ENCODE measurements around the gene ARHGAP10. TPM values are rescaled to one million over a fixed set of nuclear protein-coding genes. Genes with fewer than 3 reads are reported as not detected.
"Not testable (repeated sequence)": the region's sequence is repeated elsewhere in the genome, so short reads cannot be mapped to it uniquely, and the experiment has no call there.

ARHGAP10 gene
- polyA plus RNA-seq, 3 donors, result 9.0 to 33.5 (median 22.7) TPM

GRCh38 chr4:147909225-147909624 lies 177.3 kb downstream of the ARHGAP10 start:
- H3K27ac ChIP-seq (ENCODE audit: low read depth, low read length), result no peak overlapping the region
- WGBS, 3 donors, result 46 to 53% (median 47%) methylated on average over 2 of the region's 2 CpGs

GRCh38 chr4:147910315-147910714 lies 178.4 kb downstream of the ARHGAP10 start:
- no peak overlapping the region for H3K27ac ChIP-seq (ENCODE audit: low read depth, low read length)
- 24 to 87% (median 83%) methylated on average over 3 of the region's 3 CpGs for WGBS, 3 donors

DNA sequence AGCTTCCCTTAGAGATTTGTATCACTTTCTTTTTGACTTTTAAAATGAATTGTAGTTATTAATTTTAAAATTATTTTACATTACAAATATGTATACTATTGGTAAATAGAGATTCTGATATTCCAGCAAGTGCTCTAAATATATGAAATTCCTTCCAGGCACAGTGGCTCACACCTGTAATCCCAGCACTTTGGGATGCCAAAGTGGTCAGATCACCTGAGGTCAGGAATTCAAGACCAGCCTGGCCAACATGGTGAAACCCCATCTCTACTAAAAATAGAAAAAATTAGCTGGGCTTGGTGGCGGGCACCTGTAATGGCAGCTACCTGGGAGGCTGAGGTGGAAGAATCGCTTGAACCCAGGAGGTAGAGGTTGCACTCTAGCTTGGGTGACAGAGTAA lies 180.2 kb downstream of the ARHGAP10 start:
- WGBS, 3 donors, result 98 to 100% (median 98%) methylated on average over 2 of the region's 2 CpGs
- not testable (repeated sequence) for H3K27ac ChIP-seq (ENCODE audit: low read depth, low read length)

DNA sequence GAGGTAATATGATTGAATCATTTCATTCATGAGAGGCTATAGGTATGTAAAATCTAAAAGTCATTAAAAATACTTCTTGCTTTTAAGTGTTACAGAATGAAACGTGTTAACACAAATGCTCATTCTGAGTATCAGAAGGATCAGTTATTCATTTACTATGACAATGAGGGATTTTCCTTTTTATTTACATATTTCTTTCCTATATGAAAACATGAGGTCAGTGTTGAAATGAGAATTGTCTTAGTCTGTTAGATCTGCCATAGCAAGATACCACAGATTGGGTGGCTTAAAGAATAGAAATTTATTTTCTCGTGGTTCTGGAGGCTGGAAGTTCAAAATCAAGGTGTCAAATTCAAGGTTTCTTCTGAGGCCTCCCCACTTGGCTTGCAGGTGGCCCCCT lies 181.2 kb downstream of the ARHGAP10 start:
- 87 to 95% (median 91%) methylated on average over 2 of the region's 2 CpGs for WGBS, 3 donors

DNA sequence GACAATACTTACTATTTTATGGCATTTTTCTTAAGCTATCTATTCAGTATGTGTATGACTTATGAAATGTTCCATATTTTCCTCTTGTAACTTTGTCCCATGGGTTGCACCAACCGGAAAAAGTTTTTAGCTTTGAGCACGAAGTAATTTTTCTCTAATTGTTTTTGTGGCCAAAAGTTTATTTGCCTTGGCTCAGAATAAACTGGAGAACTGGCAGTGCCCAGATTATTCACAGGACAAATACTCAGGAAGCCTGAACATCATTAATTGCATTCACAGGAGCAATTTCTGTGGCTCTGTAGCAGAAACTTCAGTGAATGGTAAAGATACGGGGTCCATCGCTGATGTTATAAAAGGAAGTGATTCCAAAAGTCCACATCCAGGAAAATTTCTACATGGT lies 184.5 kb downstream of the ARHGAP10 start:
- WGBS, 3 donors, result 44 to 68% (median 67%) methylated on average over 4 of the region's 4 CpGs

More for the DNA sequence above, 181.2 kb downstream of the ARHGAP10 start:
- H3K27ac ChIP-seq (ENCODE audit: low read depth, low read length), result no peak overlapping the region

GRCh38 chr4:147923381-147923780 lies 191.5 kb downstream of the ARHGAP10 start:
- WGBS, 3 donors, result 92 to 93% (median 92%) methylated on average over 2 of the region's 2 CpGs
- no peak overlapping the region for H3K27ac ChIP-seq (ENCODE audit: low read depth, low read length)

More for the DNA sequence above, 184.5 kb downstream of the ARHGAP10 start:
- H3K27ac ChIP-seq (ENCODE audit: low read depth, low read length), result no peak overlapping the region

- 80 to 95% (median 91%) methylated on average over 4 of the region's 4 CpGs for WGBS, 3 donors
- no peak overlapping the region for H3K27ac ChIP-seq (ENCODE audit: low read depth, low read length)
These were observed 192.0 kb downstream of the ARHGAP10 start for GRCh38 chr4:147923854-147924253.

DNA sequence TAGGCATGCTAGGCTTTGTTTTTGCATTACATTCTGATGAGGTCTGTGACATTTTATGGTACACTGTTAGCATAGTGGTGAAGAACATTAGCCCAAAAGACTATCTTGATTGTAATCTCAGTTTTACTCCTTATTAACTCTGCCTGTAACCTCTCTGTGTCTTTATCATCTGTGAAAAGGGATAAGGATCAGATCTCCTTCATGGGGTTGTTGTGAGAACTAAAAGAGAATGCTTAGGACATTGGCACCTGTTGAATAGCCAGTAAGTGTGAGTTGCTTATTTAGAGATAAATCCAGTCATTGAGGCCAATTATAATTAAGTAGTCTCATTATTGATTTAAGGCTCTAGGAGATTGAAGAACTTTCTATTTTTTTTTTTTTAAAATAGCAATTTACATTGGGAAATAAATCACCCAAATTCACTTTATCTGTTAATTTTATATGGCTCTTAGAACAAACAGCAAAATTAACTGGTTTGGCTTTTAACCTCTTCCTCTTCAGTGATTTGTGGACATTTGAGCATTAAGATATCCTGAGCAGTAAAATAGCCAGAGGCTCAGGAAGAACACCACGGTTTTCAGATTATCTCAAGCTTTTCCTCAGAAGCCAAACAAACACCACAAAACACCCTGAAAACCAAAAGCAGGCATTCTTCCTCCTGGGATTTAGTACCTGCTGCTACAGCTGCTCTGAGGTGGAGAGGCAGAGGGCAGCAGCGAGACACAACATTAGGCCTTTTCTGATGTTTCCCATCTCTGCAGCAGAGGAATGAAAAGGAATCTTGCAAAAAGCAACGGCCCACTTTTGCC lies 192.9 kb downstream of the ARHGAP10 start:
- 39 to 52% (median 42%) methylated on average over 3 of the region's 3 CpGs for WGBS, 3 donors
- no peak overlapping the region for H3K27ac ChIP-seq (ENCODE audit: low read depth, low read length)

GRCh38 chr4:147927377-147928137 lies 195.7 kb downstream of the ARHGAP10 start:
- 87 to 92% (median 90%) methylated on average over 11 of the region's 11 CpGs for WGBS, 3 donors
- H3K27ac ChIP-seq (ENCODE audit: low read depth, low read length), result no peak overlapping the region

GRCh38 chr4:147928400-147928799 lies 196.5 kb downstream of the ARHGAP10 start:
- 83 to 95% (median 84%) methylated on average over 5 of the region's 5 CpGs for WGBS, 3 donors
- no peak overlapping the region for H3K27ac ChIP-seq (ENCODE audit: low read depth, low read length)

- no peak overlapping the region for H3K27ac ChIP-seq (ENCODE audit: low read depth, low read length)
- 62 to 81% (median 74%) methylated on average over 1 of the region's 1 CpG for WGBS, 3 donors
These were observed 197.9 kb downstream of the ARHGAP10 start for GRCh38 chr4:147929746-147930145.

DNA sequence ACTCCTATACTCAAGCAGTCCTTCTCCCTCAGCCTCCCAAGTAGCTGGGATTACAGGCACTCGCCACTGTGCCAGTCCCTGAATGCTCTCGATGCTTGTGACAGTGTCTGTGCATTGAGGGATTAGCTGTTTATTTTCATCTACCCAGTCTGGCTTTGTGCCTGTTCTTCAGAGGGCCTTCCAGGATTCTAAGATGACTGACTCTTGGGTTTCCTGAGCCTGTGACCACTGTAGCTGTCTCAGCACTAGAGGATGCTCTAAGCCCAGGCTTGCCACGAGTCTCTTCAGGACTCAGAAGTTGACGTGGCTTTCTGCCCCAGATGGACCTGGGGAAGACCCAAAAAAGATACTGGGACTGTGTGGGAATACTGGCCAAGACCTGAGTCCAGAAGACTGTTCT lies 201.4 kb downstream of the ARHGAP10 start:
- WGBS, 3 donors, result 79 to 92% (median 86%) methylated on average over 4 of the region's 4 CpGs
- no peak overlapping the region for H3K27ac ChIP-seq (ENCODE audit: low read depth, low read length)

GRCh38 chr4:147933779-147934178 lies 201.9 kb downstream of the ARHGAP10 start:
- WGBS, 3 donors, result 90 to 97% (median 95%) methylated on average over 3 of the region's 3 CpGs
- no peak overlapping the region for H3K27ac ChIP-seq (ENCODE audit: low read depth, low read length)

DNA sequence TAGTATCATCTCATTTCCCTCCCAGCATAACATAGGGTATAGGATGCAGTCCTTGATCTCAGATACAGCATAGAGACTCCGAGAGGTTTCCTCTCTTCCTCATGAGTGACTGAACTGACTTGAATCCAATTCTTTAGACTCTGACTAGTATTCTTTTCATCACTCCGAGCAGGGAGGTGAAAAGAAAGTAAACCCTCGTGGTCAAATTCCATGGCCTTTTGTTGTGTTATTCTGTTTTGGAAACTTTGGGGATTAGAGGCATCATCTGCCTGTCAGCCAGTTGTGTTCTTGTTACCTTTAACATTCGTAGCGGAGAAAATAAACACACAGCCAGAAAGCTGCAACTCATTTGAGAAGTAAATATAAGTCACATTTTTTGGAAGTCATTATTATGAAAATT lies 206.6 kb downstream of the ARHGAP10 start:
- H3K27ac ChIP-seq (ENCODE audit: low read depth, low read length), result no peak overlapping the region
- WGBS, 3 donors, result 88 to 91% (median 89%) methylated on average over 5 of the region's 5 CpGs

GRCh38 chr4:147940171-147940570 lies 208.3 kb downstream of the ARHGAP10 start:
- no peak overlapping the region for H3K27ac ChIP-seq (ENCODE audit: low read depth, low read length)
- 69 to 90% (median 89%) methylated on average over 4 of the region's 4 CpGs for WGBS, 3 donors

DNA sequence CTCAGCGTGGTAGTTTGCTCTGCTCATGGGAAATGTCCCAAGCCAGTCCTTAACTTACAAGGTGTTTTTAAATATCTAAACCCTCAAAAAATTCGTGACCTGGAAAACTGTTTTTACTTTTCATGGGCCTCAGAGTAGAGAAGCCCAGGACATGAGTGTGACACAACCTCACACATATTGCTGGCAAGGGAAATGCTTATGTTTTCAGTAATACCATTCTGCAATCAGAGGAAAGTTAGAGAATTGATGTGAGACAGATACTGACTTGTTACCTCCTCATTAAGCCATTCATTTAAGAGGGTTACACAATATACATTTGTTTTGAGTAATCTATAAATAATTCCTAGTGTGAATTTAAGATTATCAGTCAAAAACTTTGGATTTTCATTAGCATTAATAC lies 209.5 kb downstream of the ARHGAP10 start:
- 92 to 96% (median 93%) methylated on average over 2 of the region's 2 CpGs for WGBS, 3 donors
- H3K27ac ChIP-seq (ENCODE audit: low read depth, low read length), result no peak overlapping the region

GRCh38 chr4:147942729-147943128 lies 210.8 kb downstream of the ARHGAP10 start:
- H3K27ac ChIP-seq (ENCODE audit: low read depth, low read length), result no peak overlapping the region
- WGBS, 3 donors, result 78 to 89% (median 81%) methylated on average over 5 of the region's 5 CpGs

DNA sequence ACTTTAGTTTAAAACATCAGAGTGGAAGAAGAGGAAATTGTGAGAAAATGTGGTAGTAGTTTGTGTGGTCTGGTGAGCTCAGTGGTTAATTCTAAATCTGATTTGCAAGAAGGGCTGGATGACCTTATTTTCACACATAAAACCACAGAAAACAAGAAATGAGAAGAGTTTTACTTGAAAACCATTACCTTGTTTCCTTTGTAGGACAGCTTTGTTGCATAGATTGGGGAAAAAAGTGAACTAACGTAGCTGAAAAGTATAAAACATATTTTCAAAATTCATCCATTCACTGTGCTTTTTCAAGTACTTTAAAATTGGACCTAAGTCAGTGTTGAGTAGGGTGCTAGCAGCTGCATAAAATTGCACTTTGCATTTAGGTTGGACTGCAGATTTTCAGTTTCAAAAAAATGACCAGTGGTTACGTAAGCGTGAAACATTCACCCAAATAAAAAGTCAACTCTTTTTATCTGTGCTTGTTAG lies 211.3 kb downstream of the ARHGAP10 start:
- whole genome bisulfite sequencing, 3 donors, result 67 to 89% (median 72%) methylated on average over 3 of the region's 3 CpGs
- H3K27ac ChIP-seq (ENCODE audit: low read depth, low read length), result no peak overlapping the region

DNA sequence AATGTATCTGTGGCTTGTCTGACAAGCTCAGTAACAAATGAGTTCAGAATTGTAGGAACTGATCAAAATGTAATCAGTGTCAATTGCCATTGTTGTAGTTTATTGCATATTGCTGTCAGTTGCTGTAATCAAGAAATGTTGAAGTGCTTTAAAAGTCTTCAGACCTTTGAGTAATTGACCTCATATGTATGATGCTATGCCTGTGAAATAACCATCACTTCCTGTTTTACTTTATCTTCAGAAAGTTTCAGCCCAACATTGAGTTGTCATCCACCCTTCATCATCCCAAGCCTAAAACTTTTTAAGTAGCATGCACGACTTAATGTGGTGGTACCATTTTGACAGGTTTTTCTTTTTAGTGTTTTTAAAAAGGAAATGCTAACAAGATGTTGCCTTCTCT lies 212.4 kb downstream of the ARHGAP10 start:
- no peak overlapping the region for H3K27ac ChIP-seq (ENCODE audit: low read depth, low read length)
- WGBS, 3 donors, result 62 to 88% (median 66%) methylated on average over 1 of the region's 1 CpG
